Placental epithelial cell (primary cell): ENCODE measurements around the gene ABCC1. TPM values are rescaled to one million over a fixed set of nuclear protein-coding genes. Genes with fewer than 3 reads are reported as not detected.

Experiments
- total RNA-seq: library from RNA; depleted of rRNA; stranded (reverse); fragments of >200 nt; gene quantifications from 2 replicates; pipeline ENCODE4 v1.2.3, GENCODE V29; 2012

The ABCC1 gene
- 13.7 and 14.0 TPM in 2 replicates for total RNA-seq

DNA sequence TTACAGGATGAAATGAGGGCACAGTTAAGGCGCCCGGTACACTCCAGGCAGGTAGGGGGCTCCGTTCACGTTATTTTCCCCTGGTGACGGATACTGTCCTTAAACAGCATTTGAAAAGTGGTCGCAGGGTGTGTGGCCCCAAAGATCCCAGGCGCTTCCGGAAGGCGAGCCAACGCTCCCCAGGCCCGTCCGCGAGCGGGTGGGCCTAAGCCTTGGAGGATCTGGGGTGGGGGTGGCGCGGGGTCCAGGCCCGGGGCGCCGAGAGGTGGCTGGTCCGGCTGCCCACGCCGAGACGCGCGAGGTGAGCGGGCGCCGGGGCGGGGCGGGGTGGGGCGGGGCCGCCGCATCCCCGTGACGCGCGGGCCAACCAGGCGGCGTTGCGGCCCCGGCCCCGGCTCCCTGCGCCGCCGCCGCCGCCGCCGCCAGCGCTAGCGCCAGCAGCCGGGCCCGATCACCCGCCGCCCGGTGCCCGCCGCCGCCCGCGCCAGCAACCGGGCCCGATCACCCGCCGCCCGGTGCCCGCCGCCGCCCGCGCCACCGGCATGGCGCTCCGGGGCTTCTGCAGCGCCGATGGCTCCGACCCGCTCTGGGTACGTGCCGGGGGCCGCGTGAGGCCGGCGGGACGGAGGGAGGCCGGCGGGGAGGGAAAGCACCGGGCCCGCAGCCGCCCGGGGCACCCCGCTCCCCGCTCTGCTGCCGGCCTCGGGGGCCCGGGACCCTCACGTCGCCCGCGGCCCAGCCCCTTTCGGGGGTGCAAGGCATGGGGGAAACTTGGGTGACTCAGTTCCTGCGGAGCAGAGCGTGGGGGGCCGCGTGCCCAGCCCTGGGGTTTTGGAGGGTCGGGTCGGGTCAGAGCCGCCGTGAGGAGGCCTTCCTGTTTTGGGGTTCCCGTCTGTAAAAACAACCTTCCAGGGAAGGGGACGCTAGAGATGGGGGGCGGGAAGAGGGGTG, at the start of gene ABCC1:
TSS of gene ABCC1 (plus strand) at position 407 of the 951 bp plus-strand sequence. CDS start at position 543, 136 bp downstream.

Other genes starting within 250 kb of the ABCC1 start
- gene MYH11, start 92.6 kb upstream of the ABCC1 start, total RNA-seq, result not detected in 2 replicates
- gene CEP20, start 61.0 kb upstream of the ABCC1 start, total RNA-seq, result 24.7 and 35.2 TPM in 2 replicates